COLO668 (cell line): ENCODE data around the gene GPR161.

ENCODE experiments used
- DNase-seq: peaks from one replicate; lab custom pipeline; 2025; ENCODE audit not compliant: unreplicated experiment; lab: John Stamatoyannopoulos, UW

Gene GPR161

DNA sequence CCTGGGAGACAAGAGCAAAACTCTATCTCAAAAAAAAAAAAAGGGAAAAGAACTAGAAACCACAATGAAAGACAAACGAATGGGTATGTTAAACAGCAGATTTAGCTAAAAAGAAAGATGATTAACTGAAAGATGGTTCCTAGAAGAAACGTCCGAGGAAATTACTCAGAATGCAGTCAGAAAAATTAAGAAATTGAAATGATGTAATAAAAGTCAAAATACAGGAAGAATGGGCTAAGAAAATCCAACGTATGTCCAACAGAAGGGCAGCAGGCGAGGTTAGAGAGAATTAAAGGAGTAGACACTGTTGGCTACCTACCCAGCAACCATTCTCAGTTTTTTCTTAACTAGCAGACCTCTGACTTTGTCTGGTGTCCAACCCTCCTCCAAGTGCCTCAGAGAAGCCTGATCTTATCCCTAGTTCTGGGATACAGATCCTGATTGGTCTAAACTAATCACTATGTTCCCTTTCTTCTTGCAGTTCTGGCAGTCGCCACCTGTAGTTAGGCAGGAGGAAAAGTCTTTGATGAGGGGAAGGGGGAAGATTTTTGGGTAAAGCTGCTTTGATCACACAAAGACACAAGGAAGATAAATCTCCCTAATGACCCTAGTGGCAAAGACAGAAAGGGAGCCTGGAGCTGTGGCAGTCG, 25.7 kb downstream of the GPR161 start:
- no peak for DNase-seq

DNA sequence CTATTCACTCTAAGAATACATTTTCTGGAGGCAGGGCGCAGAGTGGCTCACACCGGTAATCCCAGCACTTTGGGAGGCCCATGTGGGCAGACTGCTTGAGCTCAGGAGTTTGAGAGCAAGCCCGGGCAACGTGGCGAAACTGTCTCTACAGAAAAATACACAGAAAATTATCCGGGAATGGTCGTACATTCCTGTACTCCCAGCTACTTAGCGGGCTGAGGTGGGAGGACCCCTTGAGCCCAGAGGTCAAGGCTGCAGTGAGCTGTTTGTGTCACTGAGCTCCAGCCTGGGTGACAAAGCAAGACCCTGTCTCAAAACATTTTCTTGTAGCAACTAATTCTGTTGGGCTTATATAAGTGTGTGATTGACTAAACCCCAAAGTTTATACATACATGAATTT, 30.5 kb downstream of the GPR161 start:
- no peak for DNase-seq

GRCh38 chr1:168105846-168106245, 30.9 kb downstream of the GPR161 start:
- DNase-seq, result no peak

GRCh38 chr1:168104535-168104934, 32.2 kb downstream of the GPR161 start:
- no peak for DNase-seq

DNA sequence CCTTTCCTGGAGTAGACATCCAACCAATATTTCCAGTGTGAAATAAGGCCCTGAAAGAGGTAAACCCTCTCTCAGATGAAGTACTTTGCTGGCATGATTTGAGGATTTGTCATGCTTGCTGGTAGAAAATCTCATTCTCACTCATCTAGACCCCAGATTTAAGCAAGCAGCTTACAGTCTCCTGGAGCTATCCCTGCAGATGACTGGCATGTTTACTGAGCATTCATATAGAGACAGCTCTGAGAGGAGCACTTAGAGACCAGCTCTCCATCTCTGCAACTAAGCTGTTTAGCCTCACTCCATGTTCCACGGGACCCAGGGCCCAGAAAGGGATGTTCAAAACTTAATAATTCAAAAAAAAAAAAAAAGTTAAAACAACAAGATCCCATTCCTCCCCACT, 34.2 kb downstream of the GPR161 start:
- no peak for DNase-seq

GRCh38 chr1:168101336-168101735, 35.4 kb downstream of the GPR161 start:
- DNase-seq, result no peak

DNA sequence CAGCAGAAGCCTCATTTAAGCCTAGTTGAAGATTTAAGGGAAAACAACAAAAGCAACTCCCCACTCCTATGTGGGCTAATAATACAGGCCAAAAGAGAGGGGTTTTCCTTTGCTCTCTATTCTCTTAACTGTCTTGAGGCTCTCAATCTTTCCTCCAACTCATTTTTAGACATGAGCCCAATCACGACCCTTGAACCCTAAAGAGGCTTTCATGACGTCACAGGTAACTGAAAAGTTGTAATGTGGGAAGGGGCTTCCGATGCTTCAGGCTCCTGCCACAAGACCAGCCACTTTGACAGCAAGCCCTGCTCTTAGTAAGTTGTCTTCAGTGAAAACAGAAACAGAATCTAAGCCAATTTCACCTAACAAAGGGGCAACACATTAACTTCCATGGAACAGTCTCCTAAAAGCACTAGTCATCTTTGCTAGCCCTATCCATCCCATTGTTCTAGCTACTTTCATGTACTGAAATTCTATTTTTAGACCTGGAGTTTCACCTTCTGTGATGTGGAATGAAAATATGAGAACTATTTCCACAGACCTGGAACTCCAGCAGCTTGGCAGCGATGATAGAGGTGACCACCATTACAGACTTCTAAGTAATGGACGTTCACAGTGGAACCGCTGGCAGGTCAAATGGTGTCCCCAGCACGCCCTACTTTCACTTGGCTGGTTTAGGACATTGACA, 36.3 kb downstream of the GPR161 start:
- no peak for DNase-seq

GRCh38 chr1:168099337-168099801, 37.4 kb downstream of the GPR161 start:
- DNase-seq, result no peak

- DNase-seq, result no peak
These were observed 38.0 kb downstream of the GPR161 start for GRCh38 chr1:168098534-168099320.

GRCh38 chr1:168097921-168098528, 38.7 kb downstream of the GPR161 start:
- DNase-seq, result no peak

DNA sequence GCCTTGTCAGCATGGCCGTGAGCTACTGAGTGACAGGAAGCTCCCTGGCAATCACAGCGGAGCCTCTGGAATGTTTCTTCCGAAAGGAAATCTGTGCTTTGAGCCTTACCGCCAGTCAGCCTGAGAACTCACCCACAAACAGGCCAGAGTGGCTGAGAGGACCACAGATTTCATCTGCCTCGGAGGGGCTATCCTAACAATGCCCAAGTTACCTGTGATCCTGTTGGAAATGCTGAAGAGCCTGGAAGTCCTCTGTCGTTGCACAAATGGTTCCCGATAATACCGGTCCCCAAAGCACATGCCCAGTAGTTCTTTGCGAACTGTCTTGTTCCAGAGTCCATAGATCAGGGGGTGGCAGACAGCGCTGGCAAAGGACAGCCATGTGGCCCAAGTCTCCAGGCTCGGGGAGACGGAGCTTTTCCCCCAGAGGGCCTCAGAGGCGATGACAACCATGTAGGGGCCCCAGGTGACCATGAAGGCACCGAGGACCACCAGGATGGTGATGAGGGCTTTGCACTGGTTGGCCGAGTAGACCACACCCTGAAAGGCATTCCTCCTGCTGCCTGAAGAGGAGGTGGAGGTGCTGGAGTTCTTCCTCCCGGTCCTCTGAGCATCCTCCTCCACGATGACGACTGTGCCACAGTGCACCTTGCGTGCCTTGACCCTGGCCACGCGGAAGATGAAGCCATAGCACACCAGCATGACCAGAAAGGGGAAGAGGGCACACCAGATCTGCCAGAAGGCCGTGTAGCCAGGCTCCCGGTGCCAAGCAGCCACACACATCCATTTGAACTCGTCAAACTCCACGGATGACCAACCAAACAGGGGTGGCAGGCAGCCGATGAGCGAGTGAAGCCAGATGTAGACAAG, 40.2 kb downstream of the GPR161 start:
- no peak for DNase-seq

DNA sequence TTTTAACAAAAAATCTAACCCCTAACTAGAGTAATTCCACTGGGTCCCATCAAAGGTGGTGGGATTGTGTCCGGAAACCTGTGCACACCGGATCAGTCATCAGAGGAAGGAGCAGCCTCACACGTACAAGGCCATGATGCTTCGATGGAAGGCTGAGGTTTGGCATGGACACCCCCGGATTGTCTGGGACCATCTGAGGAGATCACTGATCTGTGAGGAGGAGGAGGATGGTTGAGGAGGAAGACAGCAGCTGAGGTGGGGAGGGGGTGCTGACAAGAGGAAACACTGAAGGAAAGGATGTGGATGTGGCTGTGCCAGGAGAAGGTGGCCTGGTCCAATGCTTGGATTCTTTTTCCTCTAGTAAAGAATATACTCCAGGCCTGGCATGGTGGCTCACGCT, 41.3 kb downstream of the GPR161 start:
- DNase-seq, result no peak

- DNase-seq, result no peak
These were observed 43.1 kb downstream of the GPR161 start for GRCh38 chr1:168093616-168094015.

GRCh38 chr1:168092566-168093355, 44.0 kb downstream of the GPR161 start:
- peak; percentile 30 for DNase-seq

DNA sequence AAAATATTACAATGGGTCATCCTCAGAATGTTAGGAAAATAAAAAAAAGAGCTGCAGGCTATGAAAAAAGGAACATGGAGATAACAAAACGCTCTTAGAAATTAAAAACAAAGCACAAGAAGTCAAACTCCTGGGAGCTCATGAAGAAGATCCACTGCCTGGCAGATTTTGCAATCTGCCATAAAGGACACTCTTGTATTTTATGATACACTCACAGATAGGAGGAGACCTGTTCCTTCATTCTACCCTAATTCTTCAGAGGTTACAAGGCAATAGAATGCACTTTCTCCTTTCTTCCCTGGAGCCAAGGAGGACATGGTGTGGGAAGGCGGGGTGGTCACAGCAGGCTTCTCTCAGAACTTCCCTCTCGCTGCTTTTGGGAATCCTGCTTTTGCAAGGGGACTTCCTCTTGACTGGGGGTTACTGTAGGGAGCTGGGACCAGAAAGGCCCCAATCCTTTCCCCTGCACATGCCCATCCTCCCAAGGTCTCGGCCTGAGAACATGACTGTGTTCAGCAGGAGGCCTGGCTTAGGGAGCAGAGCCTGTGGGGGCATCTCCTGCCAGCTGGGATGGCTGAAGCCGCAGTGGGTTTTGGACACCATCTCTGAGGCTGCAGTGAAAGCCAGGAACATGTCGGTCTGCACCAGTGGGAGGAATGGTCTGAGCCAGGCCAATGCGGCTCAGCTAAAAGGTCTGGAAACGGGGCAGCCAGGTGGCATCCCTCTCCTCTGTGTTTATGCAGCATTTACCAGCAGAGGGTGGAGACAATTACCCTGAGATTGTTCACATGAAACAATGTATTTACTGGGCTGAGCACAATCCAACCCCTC, 44.8 kb downstream of the GPR161 start:
- no peak for DNase-seq

GRCh38 chr1:168091063-168091462, 45.7 kb downstream of the GPR161 start:
- no peak for DNase-seq

DNA sequence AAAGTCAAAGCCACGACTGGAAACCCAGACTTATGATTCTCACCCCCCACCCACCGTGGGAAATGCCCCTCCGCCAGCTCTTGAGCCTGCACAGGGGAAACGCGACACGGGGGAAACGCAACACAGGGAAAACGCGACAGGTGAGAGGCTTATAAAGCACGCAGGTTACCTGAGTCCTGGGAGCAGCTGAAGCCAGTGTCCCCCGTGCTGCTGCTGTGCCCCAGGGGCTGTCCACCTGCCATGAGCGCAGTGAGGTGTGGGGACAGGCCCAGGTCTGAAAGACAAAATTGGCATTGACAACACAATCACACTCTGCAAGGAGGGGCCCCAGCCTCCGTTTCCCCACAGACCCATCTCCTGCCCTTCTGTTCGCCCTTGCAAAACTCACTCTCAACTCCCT, 46.3 kb downstream of the GPR161 start:
- no peak for DNase-seq

- no peak for DNase-seq
These were observed 46.8 kb downstream of the GPR161 start for GRCh38 chr1:168089979-168090337.
